ENCODE measurements around the gene CDCA7L. TPM values are rescaled to one million over a fixed set of nuclear protein-coding genes. Genes with fewer than 3 reads are reported as not detected.
"Not testable (repeated sequence)": the region's sequence is repeated elsewhere in the genome, so short reads cannot be mapped to it uniquely, and the experiment has no call there.

CDCA7L gene
- total RNA-seq, 1 donor from 2014 or later: 41.0 TPM

DNA sequence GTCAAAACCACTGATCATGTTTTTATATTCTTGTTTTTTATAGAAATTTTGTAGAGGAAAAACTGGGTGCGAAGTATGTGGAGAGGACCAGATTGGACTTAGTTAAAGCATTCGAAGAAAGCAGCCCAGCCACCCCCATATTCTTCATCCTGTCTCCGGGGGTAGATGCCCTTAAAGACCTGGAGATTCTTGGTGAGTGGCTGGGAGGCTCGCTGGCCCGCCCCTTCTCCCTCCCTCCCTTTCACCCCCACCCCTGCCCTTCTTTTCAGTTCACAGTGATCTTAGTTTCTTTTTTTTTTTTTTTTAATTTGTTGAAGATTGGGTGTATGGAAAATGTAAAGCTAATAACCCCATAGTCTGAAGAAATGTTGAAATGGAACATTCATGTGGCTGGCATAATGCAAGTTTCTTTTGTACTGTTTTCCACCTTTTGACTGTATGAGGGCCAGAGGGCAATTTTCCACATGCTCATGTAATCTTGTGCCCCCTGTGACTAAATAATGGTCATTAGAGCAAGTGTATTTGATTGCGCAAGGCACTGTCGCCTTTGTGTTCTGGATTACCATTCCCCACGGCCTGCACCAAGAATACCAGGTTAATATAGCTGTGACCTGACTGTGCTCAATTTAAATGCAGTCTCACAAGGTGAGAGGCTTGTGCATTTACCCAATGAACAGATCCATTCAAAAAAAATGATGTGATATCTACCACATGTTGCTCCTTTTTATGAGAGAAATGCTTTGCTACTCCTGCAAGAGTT lies 77.7 kb downstream of the CDCA7L start:
- no peaks in the 10 kb centered on the region for H3K36me3 ChIP-seq
- TF ChIP-seq, protein P1, sequence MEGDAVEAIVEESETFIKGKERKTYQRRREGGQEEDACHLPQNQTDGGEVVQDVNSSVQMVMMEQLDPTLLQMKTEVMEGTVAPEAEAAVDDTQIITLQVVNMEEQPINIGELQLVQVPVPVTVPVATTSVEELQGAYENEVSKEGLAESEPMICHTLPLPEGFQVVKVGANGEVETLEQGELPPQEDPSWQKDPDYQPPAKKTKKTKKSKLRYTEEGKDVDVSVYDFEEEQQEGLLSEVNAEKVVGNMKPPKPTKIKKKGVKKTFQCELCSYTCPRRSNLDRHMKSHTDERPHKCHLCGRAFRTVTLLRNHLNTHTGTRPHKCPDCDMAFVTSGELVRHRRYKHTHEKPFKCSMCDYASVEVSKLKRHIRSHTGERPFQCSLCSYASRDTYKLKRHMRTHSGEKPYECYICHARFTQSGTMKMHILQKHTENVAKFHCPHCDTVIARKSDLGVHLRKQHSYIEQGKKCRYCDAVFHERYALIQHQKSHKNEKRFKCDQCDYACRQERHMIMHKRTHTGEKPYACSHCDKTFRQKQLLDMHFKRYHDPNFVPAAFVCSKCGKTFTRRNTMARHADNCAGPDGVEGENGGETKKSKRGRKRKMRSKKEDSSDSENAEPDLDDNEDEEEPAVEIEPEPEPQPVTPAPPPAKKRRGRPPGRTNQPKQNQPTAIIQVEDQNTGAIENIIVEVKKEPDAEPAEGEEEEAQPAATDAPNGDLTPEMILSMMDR (IDR thresholded peaks at IDR 0.05; ENCODE audit: borderline replicate concordance): no peak

DNA sequence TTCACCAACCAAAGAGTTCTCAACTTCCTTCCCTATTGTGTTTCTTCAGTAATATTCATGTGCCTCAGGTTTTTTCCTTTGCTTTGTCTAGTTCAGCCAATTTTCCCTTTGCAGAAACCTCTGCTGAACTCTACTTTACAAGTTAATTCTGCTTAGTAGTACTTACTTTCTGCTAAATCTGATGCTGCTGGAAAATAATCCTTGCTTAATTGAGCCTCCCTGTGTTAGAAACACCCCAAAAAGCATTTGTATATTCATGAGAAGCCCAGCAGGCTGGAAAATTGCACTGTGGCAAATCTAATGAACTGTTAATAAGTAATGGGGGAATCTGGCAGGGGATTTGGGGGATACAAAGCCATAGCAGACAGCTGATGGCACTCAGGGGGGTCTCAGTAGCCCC lies 78.5 kb downstream of the CDCA7L start:
- H3K4me1 ChIP-seq: peaks cover 7% of the 10 kb centered on the region
- H3K27me3 ChIP-seq (ENCODE audit: low read depth): no peaks in the 10 kb centered on the region
- no peak overlapping the region for H3K27ac ChIP-seq (replicated peaks)
- H3K9me3 ChIP-seq (replicated peaks): no peaks in the 10 kb centered on the region
- H3K36me3 ChIP-seq: no peaks in the 10 kb centered on the region
- intact Hi-C loops (cut with micrococcal nuclease): no loop called here
- no peak for DNase-seq
- H3K4me3 ChIP-seq: no peak overlapping the region
- TF ChIP-seq, protein P1 (IDR thresholded peaks at IDR 0.05; ENCODE audit: borderline replicate concordance): no peak

More for the DNA sequence above, 77.7 kb downstream of the CDCA7L start:
- H3K27ac ChIP-seq (replicated peaks): no peak overlapping the region
- H3K4me1 ChIP-seq: peaks cover 7% of the 10 kb centered on the region
- DNase-seq: no peak
- H3K9me3 ChIP-seq (replicated peaks): no peaks in the 10 kb centered on the region
- intact Hi-C loops (cut with micrococcal nuclease): no loop called here
- H3K27me3 ChIP-seq (ENCODE audit: low read depth): no peaks in the 10 kb centered on the region
- H3K4me3 ChIP-seq: no peak overlapping the region

DNA sequence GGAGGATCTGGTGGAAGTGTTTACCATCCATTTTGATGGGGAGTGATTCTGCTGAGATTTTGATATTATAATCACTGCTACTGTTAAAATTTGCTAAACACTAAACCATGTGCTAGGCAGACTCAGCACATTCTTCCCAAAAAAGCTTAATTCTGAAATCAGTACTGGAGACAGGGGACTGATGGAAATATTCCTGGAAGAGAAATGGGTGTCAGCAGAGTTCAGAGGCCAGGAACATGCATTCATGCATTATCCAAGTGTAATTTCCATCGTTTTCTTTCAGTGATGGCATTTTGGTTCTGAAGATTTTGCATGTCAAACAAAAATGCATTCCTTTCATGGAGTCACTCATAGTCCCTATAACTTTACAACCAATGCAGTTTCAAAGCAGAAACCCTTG lies 79.0 kb downstream of the CDCA7L start:
- TF ChIP-seq, protein P1 (IDR thresholded peaks at IDR 0.05; ENCODE audit: borderline replicate concordance): no peak
- H3K4me1 ChIP-seq: peaks cover 7% of the 10 kb centered on the region
- no peak for DNase-seq
- H3K27me3 ChIP-seq (ENCODE audit: low read depth): no peaks in the 10 kb centered on the region
- no peak overlapping the region for H3K27ac ChIP-seq (replicated peaks)
- H3K36me3 ChIP-seq: no peaks in the 10 kb centered on the region
- H3K9me3 ChIP-seq (replicated peaks): no peaks in the 10 kb centered on the region
- intact Hi-C loops (cut with micrococcal nuclease): no loop called here
- no peak overlapping the region for H3K4me3 ChIP-seq

DNA sequence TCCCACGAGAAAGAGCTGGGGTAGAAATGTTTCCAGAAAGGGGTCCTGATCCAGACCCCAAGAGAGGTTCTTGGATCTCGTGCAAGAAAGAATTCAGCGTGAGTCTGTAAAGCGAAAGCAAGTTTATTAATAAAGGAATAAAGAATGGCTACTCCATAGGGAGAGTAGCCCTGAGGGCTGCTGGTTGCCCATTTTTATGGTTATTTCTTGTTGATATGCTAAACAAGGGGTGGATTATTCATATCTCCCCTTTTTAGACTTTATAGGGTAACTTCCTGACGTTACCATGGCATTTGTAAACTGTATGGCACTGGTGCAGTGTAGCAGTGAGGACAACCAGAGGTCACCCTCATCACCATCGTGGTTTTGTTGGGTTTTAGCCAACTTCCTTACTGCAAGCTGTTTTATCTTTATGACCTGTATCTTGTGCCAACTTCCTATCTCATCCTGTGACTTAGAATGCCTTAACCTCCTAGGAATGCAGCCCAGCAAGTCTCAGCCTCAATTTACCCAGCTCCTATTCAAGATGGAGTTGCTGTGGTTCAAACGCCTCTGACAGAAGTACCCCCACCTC lies 80.0 kb downstream of the CDCA7L start:
- H3K36me3 ChIP-seq; H3K4me1 ChIP-seq; H3K9me3 ChIP-seq (replicated peaks); H3K27ac ChIP-seq (replicated peaks); intact Hi-C loops (cut with micrococcal nuclease); H3K4me3 ChIP-seq; H3K27me3 ChIP-seq (ENCODE audit: low read depth); DNase-seq: not testable (repeated sequence)

DNA sequence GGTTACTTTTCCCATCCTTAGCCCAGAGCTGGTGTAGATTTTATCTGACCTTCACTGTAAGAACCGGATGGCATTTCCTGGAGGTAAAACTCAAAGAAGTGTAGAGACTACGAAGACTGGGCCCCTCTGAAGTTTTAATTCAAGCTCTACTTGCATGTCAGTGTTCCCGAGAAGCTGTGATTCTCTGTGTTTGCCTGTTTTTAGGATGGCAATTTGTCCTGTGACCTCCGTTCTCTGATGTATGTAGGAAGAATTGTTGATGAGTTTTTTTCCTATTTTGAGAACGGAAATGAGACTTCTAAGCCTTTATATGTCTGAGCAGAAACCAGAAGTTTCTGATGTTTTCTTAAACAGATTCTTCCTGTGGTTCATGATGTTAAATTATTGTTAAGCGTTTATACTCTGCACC lies 94.1 kb downstream of the CDCA7L start:
- Histone ChIP-seq H3K4me1 (no peaks in the 10 kb centered on the region), H3K36me3 (no peaks in the 10 kb centered on the region), H3K27me3 (ENCODE audit: low read depth) (no peaks in the 10 kb centered on the region), H3K4me3 (no peak overlapping the region), H3K27ac (replicated peaks) (no peak overlapping the region), H3K9me3 (replicated peaks) (no peaks in the 10 kb centered on the region)
- DNase-seq: no peak
- intact Hi-C loops (cut with micrococcal nuclease): no loop called here
- TF ChIP-seq, protein P1 (IDR thresholded peaks at IDR 0.05; ENCODE audit: borderline replicate concordance): no peak
